Aorta (tissue), 5 donors: ENCODE data around the gene USP47. TPM values are rescaled to one million over a fixed set of nuclear protein-coding genes. Genes with fewer than 3 reads are reported as not detected.

ENCODE experiments used
- ATAC-seq: fragments of 200-7000 bp; cut with Tn5 transposase; one replicate; pipeline ENCODE4 v1.9.1; 2022; ENCODE audit warnings: moderate library complexity; ENCODE audit not compliant: low FRiP score
- DNase-seq, 2 donors: peaks; one replicate each; pipeline ENCODE4 v3.0.0-alpha.2; 2020
- H3K27ac ChIP-seq, 2 donors: one replicate each; pipeline ENCODE4 v1.5.1; 2013; ENCODE audit warnings: low read length in 2 of 2, mild to moderate bottlenecking in 2 of 2, moderate library complexity in 2 of 2, control low read depth in 1 of 2, inconsistent platforms in 1 of 2, low read depth in 1 of 2
- H3K27me3 ChIP-seq, 2 donors: one replicate each; pipeline ENCODE4 v1.6.1; 2013; ENCODE audit warnings: control low read depth in 1 of 2, low read length in 1 of 2, mild to moderate bottlenecking in 1 of 2, moderate library complexity in 1 of 2; ENCODE audit not compliant: insufficient read depth in 2 of 2, control insufficient read depth in 1 of 2
- H3K36me3 ChIP-seq, 2 donors: one replicate each; pipeline ENCODE4 v1.6.1; 2013; ENCODE audit warnings: control low read depth in 1 of 2, low read length in 1 of 2, mild to moderate bottlenecking in 1 of 2; ENCODE audit not compliant: insufficient read depth in 2 of 2, control insufficient read depth in 1 of 2
- H3K4me1 ChIP-seq, 2 donors: one replicate each; pipeline ENCODE4 v1.6.1; 2013; ENCODE audit warnings: low read length in 2 of 2, control low read depth in 1 of 2, mild to moderate bottlenecking in 1 of 2, moderate library complexity in 1 of 2; ENCODE audit not compliant: insufficient read depth in 2 of 2, control insufficient read depth in 1 of 2
- H3K4me3 ChIP-seq, 2 donors: one replicate each; pipeline ENCODE4 v1.5.1; 2013; ENCODE audit warnings: low read length in 2 of 2, control low read depth in 1 of 2, mild to moderate bottlenecking in 1 of 2
- H3K9me3 ChIP-seq: one replicate; pipeline ENCODE4 v1.6.1; 2013; ENCODE audit warnings: mild to moderate bottlenecking, low read length; ENCODE audit not compliant: control insufficient read depth
- WGBS, 2 donors: extraction: QIAGEN DNeasy Blood & Tissue Kit; methylation state at CpG; one replicate each; pipeline ENCODE4 v1.1.7; 2013; 5-methylcytosine and 5-hydroxymethylcytosine counted together
- intact Hi-C, 2 donors: fragments of 100-400 bp; cut with DNase I; formaldehyde crosslinking; loops; one replicate each; pipeline versions ENCODE4 v1.14.2 to v1.15.0; 2022
- polyA plus RNA-seq, 2 donors: library from polyadenylated mRNA; stranded (reverse); fragments of 200-250 nt; gene quantifications; one replicate each; pipeline ENCODE4 v1.2.3, GENCODE V29; 2013
- total RNA-seq, 2 donors: library from RNA; stranded (reverse); fragmentation: NEBNext Ultra II Directional; extraction: Animal tissue kit (Norgen Biotek cat#: 25700); gene quantifications; one replicate each; pipeline ENCODE4 v1.2.1, GENCODE V29; 2021
- donor health status: healthy with polysubstance abuse.
- donor health status: Bipolar disorder and iron deficiency.
- donor health status: DM: no; HTN: no; CAD: no.
- donor health status: DM: no; HTN: no; CAD: no.
- donor health status: DM: yes; HTN: yes; CAD: no.

Gene USP47
- total and polyA plus RNA-seq, 4 donors, result 23.2 to 74.9 (median 45.1) TPM

DNA sequence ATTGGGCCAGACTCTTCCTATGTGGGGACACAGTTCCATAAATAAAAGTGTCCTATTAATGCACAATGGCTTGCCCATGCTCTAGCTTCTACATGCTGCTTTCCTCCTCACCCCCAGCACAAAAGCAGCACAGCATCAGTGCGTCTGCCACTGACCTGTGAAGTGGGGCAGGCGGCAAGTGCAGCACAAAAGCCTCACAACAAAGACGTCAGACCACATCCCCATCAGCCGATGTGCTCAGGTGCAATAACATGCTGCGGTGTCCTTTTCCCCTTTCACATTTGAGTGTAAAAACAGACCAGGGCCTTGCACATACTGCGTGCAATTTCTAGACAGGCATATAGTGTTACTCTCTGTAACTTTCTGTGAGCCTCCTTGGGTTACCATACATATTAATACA lies 153.8 kb downstream of the USP47 start:
- no peak for ATAC-seq
- intact Hi-C loops, result no loop called here
- H3K4me3 ChIP-seq, result no peak overlapping the region
- no peaks in the 10 kb centered on the region for H3K9me3 ChIP-seq
- H3K36me3 ChIP-seq, result peaks cover 2 to 7% of the 10 kb centered on the region in 2 donors
- peaks cover 0 to 3% of the 10 kb centered on the region in 2 donors for H3K4me1 ChIP-seq
- DNase-seq, result no peak
- WGBS, 2 donors, result 82 to 86% methylated on average over 6 of the region's 6 CpGs
- no peaks in the 10 kb centered on the region for H3K27me3 ChIP-seq
- H3K27ac ChIP-seq, result no peak overlapping the region

- WGBS, 2 donors, result 81 to 86% methylated on average over 11 of the region's 11 CpGs
- Histone ChIP-seq H3K4me3 (no peak overlapping the region), H3K27ac (peak overlapping the region in 1 of 2 donors; percentile 1), H3K27me3 (no peaks in the 10 kb centered on the region), H3K36me3 (peaks cover 6 to 7% of the 10 kb centered on the region in 2 donors), H3K9me3 (no peaks in the 10 kb centered on the region), H3K4me1 (no peaks in the 10 kb centered on the region)
- no peak for ATAC-seq
- DNase-seq, result no peak
- intact Hi-C loops, result no loop called here
These were observed 154.7 kb downstream of the USP47 start for GRCh38 chr11:11996321-11997048.

GRCh38 chr11:11997049-11997322 lies 155.2 kb downstream of the USP47 start:
- H3K4me3 ChIP-seq, result no peak overlapping the region
- intact Hi-C loops, result no loop called here
- no peaks in the 10 kb centered on the region for H3K9me3 ChIP-seq
- H3K36me3 ChIP-seq, result peaks cover 7 to 11% of the 10 kb centered on the region in 2 donors
- H3K27me3 ChIP-seq, result no peaks in the 10 kb centered on the region
- WGBS, 2 donors, result 72 to 78% methylated on average over 3 of the region's 3 CpGs
- ATAC-seq (no peak), DNase-seq (no peak)
- H3K4me1 ChIP-seq, result no peaks in the 10 kb centered on the region
- H3K27ac ChIP-seq, result no peak overlapping the region

DNA sequence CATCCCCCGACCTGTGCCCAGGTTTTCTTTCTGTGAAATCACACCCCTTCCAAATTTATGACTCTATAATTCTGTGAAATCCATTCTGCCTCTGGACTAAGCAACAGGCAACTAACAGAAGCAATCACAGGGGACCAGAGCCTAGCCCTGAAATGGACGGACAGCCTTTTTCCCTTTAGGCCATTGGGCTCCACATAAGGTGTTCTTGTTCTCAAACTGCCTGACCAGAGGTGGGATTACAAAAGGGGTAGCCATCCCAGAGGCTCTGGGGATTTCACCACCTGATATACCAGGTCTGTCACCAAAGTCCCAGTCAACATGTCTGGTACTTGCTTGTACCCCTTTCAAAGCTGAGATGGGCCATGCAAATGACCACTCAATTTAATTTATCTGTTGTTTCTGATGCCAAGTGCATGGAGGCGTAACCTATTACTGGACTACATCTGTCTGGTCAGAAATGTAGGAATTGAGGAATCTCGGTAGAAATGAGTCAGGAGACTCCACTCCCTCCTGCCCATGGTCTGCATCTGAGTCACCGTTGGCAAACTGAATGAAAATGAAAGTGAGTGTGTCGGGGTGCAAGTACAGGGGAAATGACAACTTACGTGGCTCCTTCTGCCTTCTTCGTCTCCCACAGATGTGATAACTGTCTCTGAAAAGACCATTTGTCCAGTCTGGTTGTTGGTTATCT lies 156.5 kb downstream of the USP47 start:
- ATAC-seq (no peak), DNase-seq (no peak)
- H3K27ac ChIP-seq, result peak overlapping the region; percentile 9 to 50
- no peaks in the 10 kb centered on the region for H3K27me3 ChIP-seq
- H3K9me3 ChIP-seq, result no peaks in the 10 kb centered on the region
- no peak overlapping the region for H3K4me3 ChIP-seq
- intact Hi-C loops, result no loop called here
- H3K36me3 ChIP-seq, result peaks cover 7 to 11% of the 10 kb centered on the region in 2 donors
- H3K4me1 ChIP-seq, result peaks cover 0 to 1% of the 10 kb centered on the region in 2 donors
- WGBS, 2 donors, result 37 to 50% methylated on average over 8 of the region's 8 CpGs

DNA sequence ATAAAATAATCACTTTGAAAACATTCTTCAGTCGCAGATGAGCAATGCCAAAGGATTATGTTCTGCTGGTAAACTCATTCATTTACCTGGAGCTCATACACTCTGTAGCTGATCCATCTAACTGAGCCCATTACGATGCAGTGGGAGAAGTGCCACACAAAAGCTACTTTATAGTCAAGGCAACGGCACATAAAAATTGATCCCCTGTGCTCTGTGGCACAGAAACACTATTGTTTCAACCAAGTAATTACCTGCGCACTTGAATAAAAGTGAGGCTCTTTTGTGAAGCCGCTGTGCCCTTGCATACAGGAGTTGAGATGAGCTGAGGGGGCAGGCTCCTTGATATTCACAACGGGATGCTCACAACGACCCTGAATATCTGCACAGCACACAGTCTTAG lies 159.4 kb downstream of the USP47 start:
- Histone ChIP-seq H3K4me1 (peaks cover 3% of the 10 kb centered on the region in 2 donors), H3K36me3 (peaks cover 5 to 6% of the 10 kb centered on the region in 2 donors), H3K9me3 (no peaks in the 10 kb centered on the region), H3K27ac (no peak overlapping the region), H3K27me3 (no peaks in the 10 kb centered on the region), H3K4me3 (no peak overlapping the region)
- DNase-seq, result no peak
- ATAC-seq, result no peak
- intact Hi-C loops, result no loop called here
- 81 to 85% methylated on average over 7 of the region's 7 CpGs for WGBS, 2 donors

GRCh38 chr11:12003336-12003735 lies 161.6 kb downstream of the USP47 start:
- 87 to 92% methylated on average over 2 of the region's 2 CpGs for WGBS, 2 donors
- no peak overlapping the region for H3K4me3 ChIP-seq
- no peaks in the 10 kb centered on the region for H3K27me3 ChIP-seq
- peaks cover 3 to 6% of the 10 kb centered on the region in 2 donors for H3K4me1 ChIP-seq
- ATAC-seq (no peak), DNase-seq (no peak)
- intact Hi-C loops, result no loop called here
- no peaks in the 10 kb centered on the region for H3K9me3 ChIP-seq
- no peak overlapping the region for H3K27ac ChIP-seq
- peaks cover 4 to 5% of the 10 kb centered on the region in 2 donors for H3K36me3 ChIP-seq

DNA sequence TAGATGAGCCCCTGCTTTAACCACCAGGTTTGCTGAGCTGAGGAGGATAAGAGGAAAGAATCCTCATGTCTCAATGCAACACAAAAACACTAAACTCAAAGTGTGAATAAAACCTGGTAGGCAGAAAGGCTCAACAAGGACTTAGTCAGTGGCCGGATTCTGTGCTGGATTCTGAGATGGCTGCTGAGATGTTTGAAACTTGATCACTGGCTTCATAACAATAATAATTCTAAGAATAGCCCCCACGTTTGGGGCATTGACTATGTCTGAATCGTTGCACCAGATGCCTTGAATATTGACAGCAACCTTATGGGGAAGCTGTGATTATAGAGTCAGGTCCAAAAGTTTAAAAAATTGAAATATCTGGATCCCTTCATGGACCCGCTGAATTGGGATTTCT lies 162.0 kb downstream of the USP47 start:
- H3K4me3 ChIP-seq, result no peak overlapping the region
- peaks cover 4 to 5% of the 10 kb centered on the region in 2 donors for H3K36me3 ChIP-seq
- intact Hi-C loops, result no loop called here
- ATAC-seq (no peak), DNase-seq (no peak)
- H3K9me3 ChIP-seq, result no peaks in the 10 kb centered on the region
- H3K27me3 ChIP-seq, result no peaks in the 10 kb centered on the region
- H3K27ac ChIP-seq, result no peak overlapping the region
- 36 to 40% methylated on average over 4 of the region's 4 CpGs for WGBS, 2 donors
- peaks cover 3 to 6% of the 10 kb centered on the region in 2 donors for H3K4me1 ChIP-seq

DNA sequence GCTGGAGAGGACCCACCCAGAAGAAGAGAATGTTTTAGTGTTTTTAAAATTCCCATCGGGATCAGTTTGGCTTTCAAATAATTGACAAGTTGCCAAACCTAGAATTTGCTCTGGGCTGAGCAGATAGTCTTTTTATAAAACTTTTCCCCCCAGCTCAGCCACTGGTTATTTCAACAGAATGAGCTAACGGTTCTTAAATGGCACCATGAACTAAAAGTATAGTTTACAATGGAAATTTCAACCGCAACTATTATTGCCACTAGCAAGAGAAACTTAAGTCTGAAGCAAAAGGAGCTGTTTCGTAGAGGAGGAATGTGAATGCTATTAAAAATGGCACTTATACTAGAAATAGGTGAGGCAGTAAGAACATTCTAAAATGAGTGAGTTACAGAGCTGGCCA lies 163.3 kb downstream of the USP47 start:
- ATAC-seq (no peak), DNase-seq (no peak)
- Histone ChIP-seq H3K36me3 (peaks cover 4 to 5% of the 10 kb centered on the region in 2 donors), H3K4me3 (no peak overlapping the region), H3K27me3 (no peaks in the 10 kb centered on the region), H3K27ac (peak overlapping the region in 1 of 2 donors; percentile 23), H3K4me1 (peaks cover 3 to 6% of the 10 kb centered on the region in 2 donors), H3K9me3 (no peaks in the 10 kb centered on the region)
- intact Hi-C loops, result loop anchor here in 1 of 2 donors (5.0 kb wide), 1 partner anchor 33 kb away; no protein-coding TSS in a partner anchor
- WGBS, 2 donors, result 11 to 16% methylated on average over 4 of the region's 4 CpGs

- Histone ChIP-seq H3K27ac (no peak overlapping the region), H3K4me1 (peaks cover 3 to 6% of the 10 kb centered on the region in 2 donors), H3K27me3 (no peaks in the 10 kb centered on the region), H3K9me3 (no peaks in the 10 kb centered on the region), H3K4me3 (no peak overlapping the region), H3K36me3 (peaks cover 4 to 5% of the 10 kb centered on the region in 2 donors)
- DNase-seq (no peak), ATAC-seq (no peak)
- WGBS, 2 donors, result 27 to 36% methylated on average over 1 of the region's 1 CpG
- intact Hi-C loops, result loop anchor here in 1 of 2 donors (5.0 kb wide), 1 partner anchor 33 kb away; no protein-coding TSS in a partner anchor
These were observed 163.7 kb downstream of the USP47 start for GRCh38 chr11:12005476-12005875.
